Type B pancreatic cell (in vitro differentiated cells): ENCODE data around the gene TSNAXIP1. TPM values are rescaled to one million over a fixed set of nuclear protein-coding genes. Genes with fewer than 3 reads are reported as not detected.
A peak's percentile ranks its signal among the peaks of the same experiment; 100 is the strongest.

ENCODE experiments used
- DNase-seq: peaks from one replicate; pipeline ENCODE4 v3.0.0; 2021; ENCODE audit warnings: mixed read lengths; ENCODE audit not compliant: unreplicated experiment; ENCODE audit errors: extremely low spot score
- H3K27ac Mint-ChIP-seq: 2 replicates; pipeline ENCODE4 v1.8.0; 2021; ENCODE audit warnings: mild to moderate bottlenecking, mixed read lengths
- H3K27me3 Mint-ChIP-seq: 2 replicates; pipeline ENCODE4 v1.8.0; 2021; ENCODE audit warnings: mixed read lengths
- H3K36me3 Mint-ChIP-seq: 2 replicates; pipeline ENCODE4 v1.8.0; 2021; ENCODE audit warnings: mixed read lengths
- H3K4me1 Mint-ChIP-seq: one replicate; pipeline ENCODE4 v1.8.0; 2021; ENCODE audit warnings: mixed read lengths; ENCODE audit not compliant: unreplicated experiment
- H3K4me3 Mint-ChIP-seq: 2 replicates; pipeline ENCODE4 v1.8.0; 2021; ENCODE audit warnings: mild to moderate bottlenecking, mixed read lengths
- H3K9me3 Mint-ChIP-seq: 2 replicates; pipeline ENCODE4 v1.8.0; 2021; ENCODE audit warnings: mixed read lengths
- CTCF ChIP-seq: fragments of 200-600 bp; sonication (generic); conservative IDR thresholded peaks from 2 replicates; pipeline ENCODE4 v1.5.0; 2021; ENCODE audit warnings: antibody characterized with exemption, mild to moderate bottlenecking
- total RNA-seq: library from RNA; stranded (reverse); gene quantifications from 2 replicates; pipeline ENCODE4 v1.2.1, GENCODE V29; 2021; ENCODE audit warnings: low replicate concordance

The TSNAXIP1 gene
- total RNA-seq, 1 donor from 2014 or later = 7.2 TPM

GRCh38 chr16:67848118-67848517, 41.4 kb downstream of the TSNAXIP1 start:
- Mint-ChIP-seq H3K27ac (peak overlapping the region; percentile 99), H3K4me3 (peak overlapping the region; percentile 96), H3K4me1 (peaks cover 36% of the 10 kb centered on the region), H3K36me3 (peaks cover 3% of the 10 kb centered on the region), H3K9me3 (no peaks in the 10 kb centered on the region), H3K27me3 (no peaks in the 10 kb centered on the region)
- DNase-seq = no peak
- TF ChIP-seq CTCF = no peak

GRCh38 chr16:67853670-67854069, 47.0 kb downstream of the TSNAXIP1 start:
- peaks cover 35% of the 10 kb centered on the region for H3K4me1 Mint-ChIP-seq
- H3K27me3 Mint-ChIP-seq = no peaks in the 10 kb centered on the region
- no peak for TF ChIP-seq CTCF
- no peak overlapping the region for H3K27ac Mint-ChIP-seq
- no peak for DNase-seq
- H3K36me3 Mint-ChIP-seq = peaks cover 10% of the 10 kb centered on the region
- H3K9me3 Mint-ChIP-seq = no peaks in the 10 kb centered on the region
- no peak overlapping the region for H3K4me3 Mint-ChIP-seq

- Mint-ChIP-seq H3K27me3 (no peaks in the 10 kb centered on the region), H3K9me3 (no peaks in the 10 kb centered on the region), H3K4me1 (peaks cover 32% of the 10 kb centered on the region), H3K4me3 (no peak overlapping the region), H3K27ac (peak overlapping the region; percentile 89), H3K36me3 (peaks cover 10% of the 10 kb centered on the region)
- DNase-seq = no peak
- TF ChIP-seq CTCF = no peak
Observed at GRCh38 chr16:67855789-67856188, 49.1 kb downstream of the TSNAXIP1 start.

GRCh38 chr16:67856927-67857546, 50.3 kb downstream of the TSNAXIP1 start:
- Mint-ChIP-seq H3K4me3 (peak overlapping the region; percentile 35), H3K9me3 (no peaks in the 10 kb centered on the region), H3K36me3 (peaks cover 12% of the 10 kb centered on the region), H3K27ac (peak overlapping the region; percentile 89), H3K4me1 (peaks cover 32% of the 10 kb centered on the region), H3K27me3 (no peaks in the 10 kb centered on the region)
- no peak for TF ChIP-seq CTCF
- no peak for DNase-seq

- no peak for DNase-seq
- peaks cover 32% of the 10 kb centered on the region for H3K4me1 Mint-ChIP-seq
Observed at GRCh38 chr16:67857547-67858233, 51.0 kb downstream of the TSNAXIP1 start.

More at GRCh38 chr16:67857547-67858233, 51.0 kb downstream of the TSNAXIP1 start:
- Mint-ChIP-seq H3K27ac (peak overlapping the region; percentile 89), H3K27me3 (no peaks in the 10 kb centered on the region), H3K4me3 (peak overlapping the region; percentile 35), H3K36me3 (peaks cover 12% of the 10 kb centered on the region), H3K9me3 (no peaks in the 10 kb centered on the region)
- TF ChIP-seq CTCF = no peak
